Progenitor cell of endocrine pancreas (in vitro differentiated cells): ENCODE data around the gene WDR53. TPM values are rescaled to one million over a fixed set of nuclear protein-coding genes. Genes with fewer than 3 reads are reported as not detected.
"Not testable (repeated sequence)": the region's sequence is repeated elsewhere in the genome, so short reads cannot be mapped to it uniquely, and the experiment has no call there.

ENCODE experiments used
- DNase-seq: peaks from one replicate; pipeline ENCODE4 v3.0.0; 2021; ENCODE audit warnings: low spot score; ENCODE audit not compliant: unreplicated experiment
- H3K27ac Mint-ChIP-seq: 2 replicates; pipeline ENCODE4 v1.8.0; 2021; ENCODE audit warnings: mild to moderate bottlenecking, moderate library complexity, mixed read lengths
- H3K27me3 Mint-ChIP-seq: 2 replicates; pipeline ENCODE4 v1.8.0; 2021; ENCODE audit warnings: mixed read lengths
- H3K36me3 Mint-ChIP-seq: 2 replicates; pipeline ENCODE4 v1.8.0; 2022; ENCODE audit warnings: mixed read lengths; ENCODE audit not compliant: insufficient read depth
- H3K4me1 Mint-ChIP-seq: 2 replicates; pipeline ENCODE4 v1.8.0; 2021; ENCODE audit warnings: low read depth, mixed read lengths
- H3K4me3 Mint-ChIP-seq: 2 replicates; pipeline ENCODE4 v1.8.0; 2021; ENCODE audit warnings: low read depth, mild to moderate bottlenecking, moderate library complexity, mixed read lengths
- H3K9me3 Mint-ChIP-seq: 2 replicates; pipeline ENCODE4 v1.8.0; 2021; ENCODE audit warnings: low read depth, mixed read lengths
- total RNA-seq: library from RNA; stranded (reverse); gene quantifications from 2 replicates; pipeline ENCODE4 v1.2.1, GENCODE V29; 2021
- TF ChIP-seq, protein P1 (sequence below): fragments of 200-600 bp; sonication (generic); IDR thresholded peaks from one replicate; pipeline ENCODE4 v1.5.0; 2021; ENCODE audit warnings: antibody characterized with exemption, mild to moderate bottlenecking; ENCODE audit not compliant: unreplicated experiment

WDR53 gene
- total RNA-seq, 1 donor from 2014 or later, result 15.2 TPM

DNA sequence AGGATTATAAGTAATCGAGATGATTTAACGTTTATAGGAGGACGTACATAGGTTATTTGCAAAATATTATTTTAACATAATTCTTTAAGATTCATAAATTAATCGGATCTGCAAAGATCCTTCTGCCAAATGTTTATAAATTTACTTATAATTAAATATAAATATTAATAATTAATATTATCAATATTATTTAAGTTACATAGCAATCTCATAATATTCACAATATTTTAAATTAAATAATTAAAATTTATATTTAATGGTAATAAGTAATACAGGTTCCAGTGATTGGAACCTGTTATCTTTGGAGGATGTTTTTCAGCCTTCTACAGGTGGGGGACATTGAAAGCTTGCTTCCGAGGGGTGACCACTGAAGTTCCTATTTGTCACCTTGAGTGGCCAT, 16.1 kb downstream of the WDR53 start:
- no peaks in the 10 kb centered on the region for H3K27me3 Mint-ChIP-seq
- no peak overlapping the region for H3K27ac Mint-ChIP-seq
- no peak for DNase-seq
- peaks cover 10% of the 10 kb centered on the region for H3K36me3 Mint-ChIP-seq
- TF ChIP-seq, protein P1, sequence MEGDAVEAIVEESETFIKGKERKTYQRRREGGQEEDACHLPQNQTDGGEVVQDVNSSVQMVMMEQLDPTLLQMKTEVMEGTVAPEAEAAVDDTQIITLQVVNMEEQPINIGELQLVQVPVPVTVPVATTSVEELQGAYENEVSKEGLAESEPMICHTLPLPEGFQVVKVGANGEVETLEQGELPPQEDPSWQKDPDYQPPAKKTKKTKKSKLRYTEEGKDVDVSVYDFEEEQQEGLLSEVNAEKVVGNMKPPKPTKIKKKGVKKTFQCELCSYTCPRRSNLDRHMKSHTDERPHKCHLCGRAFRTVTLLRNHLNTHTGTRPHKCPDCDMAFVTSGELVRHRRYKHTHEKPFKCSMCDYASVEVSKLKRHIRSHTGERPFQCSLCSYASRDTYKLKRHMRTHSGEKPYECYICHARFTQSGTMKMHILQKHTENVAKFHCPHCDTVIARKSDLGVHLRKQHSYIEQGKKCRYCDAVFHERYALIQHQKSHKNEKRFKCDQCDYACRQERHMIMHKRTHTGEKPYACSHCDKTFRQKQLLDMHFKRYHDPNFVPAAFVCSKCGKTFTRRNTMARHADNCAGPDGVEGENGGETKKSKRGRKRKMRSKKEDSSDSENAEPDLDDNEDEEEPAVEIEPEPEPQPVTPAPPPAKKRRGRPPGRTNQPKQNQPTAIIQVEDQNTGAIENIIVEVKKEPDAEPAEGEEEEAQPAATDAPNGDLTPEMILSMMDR, result no peak
- H3K9me3 Mint-ChIP-seq, result peaks cover 19% of the 10 kb centered on the region
- no peaks in the 10 kb centered on the region for H3K4me1 Mint-ChIP-seq
- no peak overlapping the region for H3K4me3 Mint-ChIP-seq

DNA sequence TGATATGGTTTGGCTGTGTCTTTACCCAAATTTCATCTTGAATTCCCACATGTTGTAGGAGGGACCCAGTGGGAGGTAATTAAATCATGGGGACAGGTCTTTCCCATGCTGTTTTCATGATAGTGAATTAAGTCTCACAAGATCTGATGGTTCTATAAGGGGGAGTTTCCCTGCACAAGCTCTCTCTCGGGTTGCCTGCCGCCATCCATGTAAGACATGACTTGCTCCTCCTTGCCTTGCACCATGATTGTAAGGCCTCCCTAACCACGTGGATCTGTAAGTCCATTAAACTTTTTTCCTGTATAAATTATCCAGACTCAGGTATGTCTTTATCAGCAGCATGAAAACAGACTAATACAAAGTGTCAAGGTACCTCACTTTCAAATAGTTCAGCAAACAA, 18.2 kb downstream of the WDR53 start:
- not testable (repeated sequence) for H3K27ac Mint-ChIP-seq, H3K27me3 Mint-ChIP-seq, H3K4me1 Mint-ChIP-seq, DNase-seq, H3K4me3 Mint-ChIP-seq, H3K36me3 Mint-ChIP-seq
- peaks cover 19% of the 10 kb centered on the region for H3K9me3 Mint-ChIP-seq

DNA sequence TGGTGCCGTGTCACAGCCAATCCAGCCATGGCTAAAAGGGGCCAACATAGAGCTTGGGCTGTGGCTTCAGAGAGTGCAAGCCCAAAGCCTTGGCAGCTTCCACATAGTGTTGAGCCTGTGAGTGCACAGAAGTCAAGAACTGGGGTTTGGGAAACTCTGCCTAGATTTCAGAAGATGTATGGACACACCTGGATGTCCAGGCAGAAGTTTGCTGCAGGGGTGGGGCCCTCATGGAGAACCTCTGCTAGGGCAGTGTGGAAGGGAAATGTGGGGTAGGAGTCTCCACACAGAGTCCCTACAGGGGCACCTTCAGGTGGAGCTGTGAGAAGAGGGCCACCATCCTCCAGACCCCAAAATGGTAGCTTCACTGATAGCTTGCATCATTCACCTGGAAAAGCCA, 19.0 kb downstream of the WDR53 start:
- not testable (repeated sequence) for H3K27me3 Mint-ChIP-seq, H3K36me3 Mint-ChIP-seq

DNA sequence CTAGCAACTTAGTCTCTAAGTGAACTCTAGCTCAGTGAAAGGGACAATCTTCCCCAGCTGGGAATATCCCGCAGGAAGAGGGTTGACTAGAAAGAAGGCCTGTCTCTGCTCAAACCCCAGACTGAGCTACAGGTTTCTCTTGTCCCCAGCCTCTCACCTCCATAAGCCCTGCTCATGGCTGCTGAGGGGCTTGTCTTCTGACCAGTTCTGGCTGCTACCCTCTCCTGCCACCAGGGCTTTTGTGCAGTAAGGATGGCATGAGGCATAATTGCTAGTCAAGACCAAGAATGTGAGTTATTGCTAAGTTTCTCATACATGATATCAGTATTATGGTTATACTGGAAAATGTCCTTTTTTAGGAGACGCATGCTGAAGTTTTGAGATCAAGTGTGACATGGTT, 21.3 kb downstream of the WDR53 start:
- DNase-seq, result no peak
- H3K27me3 Mint-ChIP-seq, result peaks cover 2% of the 10 kb centered on the region
- H3K36me3 Mint-ChIP-seq, result peaks cover 7% of the 10 kb centered on the region
- TF ChIP-seq, protein P1, result peak; percentile 20
- H3K9me3 Mint-ChIP-seq, result peaks cover 22% of the 10 kb centered on the region
- peak overlapping the region; percentile 37 for H3K27ac Mint-ChIP-seq
- H3K4me1 Mint-ChIP-seq, result peaks cover 7% of the 10 kb centered on the region
- no peak overlapping the region for H3K4me3 Mint-ChIP-seq

More for the DNA sequence above, 19.0 kb downstream of the WDR53 start:
- not testable (repeated sequence) for DNase-seq, H3K27ac Mint-ChIP-seq, H3K4me1 Mint-ChIP-seq, H3K4me3 Mint-ChIP-seq
- H3K9me3 Mint-ChIP-seq, result peaks cover 22% of the 10 kb centered on the region

DNA sequence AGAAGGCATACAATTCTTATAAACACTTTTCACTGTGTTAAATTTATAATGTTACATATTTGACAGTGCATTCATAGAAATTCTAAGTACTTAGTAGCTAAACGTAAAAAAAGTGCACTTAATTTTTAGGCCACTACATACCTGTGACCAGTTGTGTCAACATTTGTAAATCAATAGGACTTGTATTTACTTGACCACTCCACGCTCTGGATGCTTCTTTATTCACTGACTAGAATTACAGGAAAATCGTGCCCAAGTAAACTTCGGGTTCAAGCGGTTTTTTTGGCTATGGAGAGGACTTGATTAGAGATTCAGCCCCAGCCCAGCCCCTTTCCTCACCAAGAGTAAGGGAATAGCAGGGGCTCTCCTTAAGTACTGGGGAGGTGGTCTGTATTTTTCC, 21.8 kb downstream of the WDR53 start:
- H3K27me3 Mint-ChIP-seq, result peaks cover 2% of the 10 kb centered on the region
- H3K4me3 Mint-ChIP-seq, result no peak overlapping the region
- H3K27ac Mint-ChIP-seq, result peak overlapping the region; percentile 37
- peaks cover 7% of the 10 kb centered on the region for H3K4me1 Mint-ChIP-seq
- peaks cover 7% of the 10 kb centered on the region for H3K36me3 Mint-ChIP-seq
- DNase-seq, result no peak
- TF ChIP-seq, protein P1, result no peak
- H3K9me3 Mint-ChIP-seq, result peaks cover 19% of the 10 kb centered on the region

DNA sequence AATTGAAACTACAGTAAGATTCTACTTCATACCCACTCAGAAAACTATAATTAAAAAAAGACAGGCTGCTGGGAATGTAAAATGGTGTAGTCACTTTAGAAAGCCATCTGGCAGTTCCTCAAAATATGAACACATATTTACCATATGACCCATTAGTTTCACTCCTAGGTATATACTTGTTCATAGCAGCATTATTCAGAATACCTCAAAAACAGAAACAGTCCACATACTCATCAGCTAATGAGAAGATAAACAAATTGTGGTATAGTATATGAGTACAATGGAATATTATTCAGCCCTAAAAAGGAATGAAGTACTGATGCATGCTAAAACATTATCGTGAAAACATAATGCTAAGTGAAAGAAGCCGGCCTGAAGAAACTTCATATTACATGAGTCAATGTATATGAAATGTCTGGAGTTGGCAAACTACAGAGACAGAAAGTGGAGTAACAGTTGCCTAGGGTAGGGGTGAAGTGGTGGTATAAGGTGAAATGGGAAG, 23.8 kb downstream of the WDR53 start:
- TF ChIP-seq, protein P1, result no peak
- Mint-ChIP-seq H3K36me3 (peaks cover 4% of the 10 kb centered on the region), H3K27ac (no peak overlapping the region), H3K9me3 (peaks cover 11% of the 10 kb centered on the region), H3K27me3 (peaks cover 2% of the 10 kb centered on the region), H3K4me3 (no peak overlapping the region), H3K4me1 (peaks cover 7% of the 10 kb centered on the region)
- no peak for DNase-seq
